PC-9 (cell line): Measurements from ENCODE around the gene KRT35. TPM values are rescaled to one million over a fixed set of nuclear protein-coding genes. Genes with fewer than 3 reads are reported as not detected.

Experiments
- BruUV-seq: library from RNA; stranded (reverse); fragments of 400-500 nt; replicated peaks from 2 replicates; lab custom pipeline; 2021; lab: Mats Ljungman, UMichigan
- CTCF ChIA-PET: fragments of 300-600 bp; sonication (Branson Sonifier 250); formaldehyde crosslinking; loops from one replicate; lab custom pipeline; 2022; ENCODE audit warnings: antibody characterized with exemption; lab: Charles Lee
- POLR2A ChIA-PET: fragments of 300-600 bp; sonication (Branson Sonifier 250); formaldehyde crosslinking; loops from one replicate; lab custom pipeline; 2022; ENCODE audit warnings: antibody characterized with exemption; ENCODE audit not compliant: unreplicated experiment; lab: Charles Lee
- DNase-seq, 2 experiments: peaks; one replicate each; pipeline versions ENCODE4 v3.0.0 to v3.0.0-alpha.2; 2015 to 2022; ENCODE audit warnings: mixed read lengths in 1 of 2
- H2AFZ ChIP-seq: fragments of 200-600 bp; sonication (generic); 2 replicates; pipeline ENCODE4 v1.8.1; 2017; ENCODE audit warnings: antibody characterized with exemption
- H3F3A ChIP-seq: fragments of 200-600 bp; sonication (generic); 2 replicates; pipeline ENCODE4 v1.8.1; 2017; ENCODE audit warnings: antibody characterized with exemption, mild to moderate bottlenecking, low read depth; ENCODE audit not compliant: insufficient read depth
- H3K27ac ChIP-seq: fragments of 200-600 bp; sonication (generic); 2 replicates; pipeline ENCODE4 v1.6.1; 2016; ENCODE audit warnings: mixed run types
- H3K27me3 ChIP-seq: fragments of 200-600 bp; sonication (generic); 2 replicates; pipeline ENCODE4 v1.6.1; 2016; ENCODE audit warnings: low read depth, mixed run types; ENCODE audit not compliant: insufficient read depth
- H3K36me3 ChIP-seq: fragments of 200-600 bp; sonication (generic); 2 replicates; pipeline ENCODE4 v1.6.1; 2016; ENCODE audit warnings: low read depth, mixed run types
- H3K4me1 ChIP-seq: fragments of 200-600 bp; sonication (generic); replicated peaks from 2 replicates; pipeline ENCODE4 v1.6.1; 2016; ENCODE audit warnings: mixed run types; ENCODE audit not compliant: insufficient read depth
- H3K4me2 ChIP-seq: fragments of 200-600 bp; sonication (generic); 2 replicates; pipeline ENCODE4 v1.6.1; 2017; ENCODE audit warnings: mixed run types
- H3K4me3 ChIP-seq: fragments of 200-600 bp; sonication (generic); 2 replicates; pipeline ENCODE4 v1.6.1; 2016; ENCODE audit warnings: mixed run types
- H3K79me2 ChIP-seq: fragments of 200-600 bp; sonication (generic); 2 replicates; pipeline ENCODE4 v1.6.1; 2017; ENCODE audit warnings: low read depth, mixed run types
- H3K9me2 ChIP-seq: fragments of 200-600 bp; sonication (generic); 2 replicates; pipeline ENCODE4 v1.8.1; 2017; ENCODE audit warnings: mild to moderate bottlenecking; ENCODE audit not compliant: insufficient read depth
- H3K9me3 ChIP-seq: fragments of 200-600 bp; sonication (generic); 2 replicates; pipeline ENCODE4 v1.8.1; 2016; ENCODE audit warnings: low read depth; ENCODE audit not compliant: insufficient read depth
- H4K20me1 ChIP-seq: fragments of 200-600 bp; sonication (generic); 2 replicates; pipeline ENCODE4 v1.8.1; 2017; ENCODE audit not compliant: insufficient read depth
- EZH2 ChIP-seq: fragments of 200-600 bp; sonication (generic); IDR thresholded peaks from 2 replicates; pipeline ENCODE4 v1.8.0; 2017; ENCODE audit warnings: antibody characterized with exemption, low read depth
- intact Hi-C: fragments of 100-400 bp; cut with micrococcal nuclease; formaldehyde crosslinking; loops from one replicate; pipeline ENCODE4 v1.10.0; 2022; ENCODE audit not compliant: unreplicated experiment
- total RNA-seq: library from RNA; stranded (reverse); gene quantifications from 2 replicates; pipeline ENCODE4 v1.2.3, GENCODE V29; 2021
- TF ChIP-seq, protein P1 (sequence below): fragments of 200-600 bp; sonication (generic); conservative IDR thresholded peaks from 2 replicates; pipeline ENCODE4 v1.6.1; 2017; ENCODE audit warnings: mixed run types, antibody characterized with exemption, mild to moderate bottlenecking, moderate library complexity

KRT35 gene
- total RNA-seq, 1 experiment from 2014 or later, result not detected

DNA sequence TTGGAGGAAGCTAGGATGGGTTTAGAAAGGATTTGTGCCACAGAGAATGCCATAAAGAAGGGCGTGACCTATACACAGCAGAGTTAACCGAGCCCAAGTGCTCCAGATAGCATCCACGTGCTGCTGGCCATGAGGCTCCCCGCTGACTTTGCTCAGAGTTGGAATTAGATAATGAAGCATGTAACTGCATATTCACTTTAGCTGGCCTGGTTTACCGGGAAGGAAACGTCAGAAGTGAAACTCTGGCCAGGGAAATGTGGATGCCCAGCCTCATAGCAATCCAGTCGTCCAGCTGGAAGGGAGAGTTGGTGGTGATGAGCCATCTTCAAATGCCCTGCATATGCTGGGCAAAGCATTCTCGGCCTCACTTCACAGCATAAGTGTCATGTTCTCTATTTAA lies 6.1 kb downstream of the KRT35 start:
- intact Hi-C loops, result no loop called here
- Histone ChIP-seq H3K27ac (no peak overlapping the region), H2AFZ (no peak overlapping the region), H3F3A (no peaks in the 10 kb centered on the region), H3K4me1 (no peaks in the 10 kb centered on the region), H3K79me2 (no peaks in the 10 kb centered on the region), H3K9me2 (no peaks in the 10 kb centered on the region), H3K27me3 (no peaks in the 10 kb centered on the region), H3K9me3 (no peaks in the 10 kb centered on the region; the same call in 1 of the 2 replicates), H3K36me3 (no peaks in the 10 kb centered on the region), H4K20me1 (no peaks in the 10 kb centered on the region), H3K4me3 (no peak overlapping the region), H3K4me2 (no peak overlapping the region)
- ChIA-PET POLR2A (no interaction called here), CTCF (no interaction called here)
- TF ChIP-seq, protein P1, sequence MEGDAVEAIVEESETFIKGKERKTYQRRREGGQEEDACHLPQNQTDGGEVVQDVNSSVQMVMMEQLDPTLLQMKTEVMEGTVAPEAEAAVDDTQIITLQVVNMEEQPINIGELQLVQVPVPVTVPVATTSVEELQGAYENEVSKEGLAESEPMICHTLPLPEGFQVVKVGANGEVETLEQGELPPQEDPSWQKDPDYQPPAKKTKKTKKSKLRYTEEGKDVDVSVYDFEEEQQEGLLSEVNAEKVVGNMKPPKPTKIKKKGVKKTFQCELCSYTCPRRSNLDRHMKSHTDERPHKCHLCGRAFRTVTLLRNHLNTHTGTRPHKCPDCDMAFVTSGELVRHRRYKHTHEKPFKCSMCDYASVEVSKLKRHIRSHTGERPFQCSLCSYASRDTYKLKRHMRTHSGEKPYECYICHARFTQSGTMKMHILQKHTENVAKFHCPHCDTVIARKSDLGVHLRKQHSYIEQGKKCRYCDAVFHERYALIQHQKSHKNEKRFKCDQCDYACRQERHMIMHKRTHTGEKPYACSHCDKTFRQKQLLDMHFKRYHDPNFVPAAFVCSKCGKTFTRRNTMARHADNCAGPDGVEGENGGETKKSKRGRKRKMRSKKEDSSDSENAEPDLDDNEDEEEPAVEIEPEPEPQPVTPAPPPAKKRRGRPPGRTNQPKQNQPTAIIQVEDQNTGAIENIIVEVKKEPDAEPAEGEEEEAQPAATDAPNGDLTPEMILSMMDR, result no peak
- TF ChIP-seq EZH2, result no peak
- no peak for DNase-seq
- BruUV-seq, result no TSS peak

DNA sequence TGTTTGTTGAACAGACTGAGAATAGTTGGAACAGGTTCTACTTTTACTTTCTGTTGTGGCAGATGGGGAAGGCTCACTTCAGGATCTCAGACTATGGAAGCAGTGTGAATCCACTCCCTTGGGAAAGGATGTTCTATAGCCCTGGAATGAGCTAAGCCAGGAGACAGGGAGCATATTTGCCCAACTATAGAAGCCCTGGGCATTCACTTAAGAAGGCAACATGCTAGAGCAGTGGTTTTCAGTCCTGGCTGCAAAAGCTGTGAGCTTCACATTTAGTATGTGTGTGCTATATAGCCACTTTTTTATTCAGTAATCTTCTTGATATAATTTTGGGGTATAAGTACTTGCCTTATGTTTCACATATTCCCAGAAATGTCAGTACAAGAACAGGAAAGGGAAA lies 12.6 kb downstream of the KRT35 start:
- Histone ChIP-seq H4K20me1 (no peaks in the 10 kb centered on the region), H3K9me3 (no peaks in the 10 kb centered on the region; the same call in 1 of the 2 replicates), H3K27me3 (no peaks in the 10 kb centered on the region), H3K4me3 (no peak overlapping the region), H3K27ac (no peak overlapping the region), H3K79me2 (no peaks in the 10 kb centered on the region), H3K9me2 (no peaks in the 10 kb centered on the region), H3F3A (peaks cover 10% of the 10 kb centered on the region; the same call in 1 of the 2 replicates), H3K4me2 (no peak overlapping the region), H3K4me1 (peaks cover 20% of the 10 kb centered on the region), H3K36me3 (no peaks in the 10 kb centered on the region), H2AFZ (no peak overlapping the region)
- BruUV-seq, result no TSS peak
- TF ChIP-seq, protein P1, result no peak
- TF ChIP-seq EZH2, result no peak
- no peak for DNase-seq
- ChIA-PET POLR2A (no interaction called here), CTCF (no interaction called here)
- intact Hi-C loops, result no loop called here

DNA sequence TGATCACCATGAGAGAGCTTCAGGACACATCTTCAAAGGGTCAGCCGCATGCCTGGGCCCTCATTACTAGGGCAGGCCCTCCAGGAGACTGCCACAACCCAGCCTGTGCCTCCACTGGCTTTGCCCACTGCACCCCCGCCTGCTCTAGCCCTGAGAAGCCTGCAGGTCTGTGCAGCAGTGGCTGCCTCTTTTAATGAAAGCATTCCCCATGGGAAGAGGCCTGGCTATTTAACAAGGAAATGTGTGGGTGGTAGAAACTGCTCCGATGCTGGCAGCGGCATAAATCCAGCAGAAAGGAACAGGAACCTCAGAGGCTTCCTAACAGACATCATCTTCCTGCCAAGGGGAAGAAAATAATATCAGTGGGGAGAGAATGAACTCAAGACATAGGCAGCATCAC lies 13.4 kb downstream of the KRT35 start:
- peaks cover 10% of the 10 kb centered on the region; the same call in 1 of the 2 replicates for H3F3A ChIP-seq
- no peaks in the 10 kb centered on the region for H3K36me3 ChIP-seq
- H2AFZ ChIP-seq, result no peak overlapping the region
- H3K4me1 ChIP-seq, result peaks cover 20% of the 10 kb centered on the region
- no TSS peak for BruUV-seq
- intact Hi-C loops, result no loop called here
- H3K79me2 ChIP-seq, result no peaks in the 10 kb centered on the region
- H3K9me3 ChIP-seq, result no peaks in the 10 kb centered on the region; the same call in 1 of the 2 replicates
- DNase-seq, result no peak
- no peak overlapping the region for H3K4me2 ChIP-seq
- H3K27me3 ChIP-seq, result no peaks in the 10 kb centered on the region
- H3K4me3 ChIP-seq, result no peak overlapping the region
- ChIA-PET CTCF (no interaction called here), POLR2A (no interaction called here)
- no peaks in the 10 kb centered on the region for H4K20me1 ChIP-seq
- H3K9me2 ChIP-seq, result no peaks in the 10 kb centered on the region
- no peak overlapping the region for H3K27ac ChIP-seq
- TF ChIP-seq EZH2, result no peak
- TF ChIP-seq, protein P1, result no peak
